Hematopoietic multipotent progenitor cell treated with erythropoietin and hydrocortisone succinate and interleukin-3 and kit ligand, for 8 days (in vitro differentiated cells): Measurements from ENCODE around the gene RUFY1.
A peak's percentile ranks its signal among the peaks of the same experiment; 100 is the strongest.
"Not testable (repeated sequence)": the region's sequence is repeated elsewhere in the genome, so short reads cannot be mapped to it uniquely, and the experiment has no call there.

Source experiments
- DNase-seq: peaks from one replicate; pipeline ENCODE4 v3.0.0-alpha.2; 2015

RUFY1 gene

GRCh38 chr5:179623906-179624741 lies 73.8 kb downstream of the RUFY1 start:
- peak; percentile 72 for DNase-seq

- peak; percentile 46 for DNase-seq
These were observed 74.5 kb downstream of the RUFY1 start for GRCh38 chr5:179624841-179625271.

- not testable (repeated sequence) for DNase-seq
These were observed 83.4 kb downstream of the RUFY1 start for GRCh38 chr5:179633501-179634369.

GRCh38 chr5:179634370-179635172 lies 84.2 kb downstream of the RUFY1 start:
- DNase-seq: not testable (repeated sequence)

GRCh38 chr5:179639296-179639695 lies 88.9 kb downstream of the RUFY1 start:
- DNase-seq: not testable (repeated sequence)

- not testable (repeated sequence) for DNase-seq
These were observed 91.4 kb downstream of the RUFY1 start for GRCh38 chr5:179641745-179642144.

- DNase-seq: not testable (repeated sequence)
These were observed 92.3 kb downstream of the RUFY1 start for GRCh38 chr5:179642626-179643025.

GRCh38 chr5:179643141-179643920 lies 93.0 kb downstream of the RUFY1 start:
- DNase-seq: not testable (repeated sequence)

GRCh38 chr5:179644766-179645165 lies 94.4 kb downstream of the RUFY1 start:
- not testable (repeated sequence) for DNase-seq

GRCh38 chr5:179648410-179648809 lies 98.1 kb downstream of the RUFY1 start:
- no peak for DNase-seq

GRCh38 chr5:179649166-179649703 lies 98.9 kb downstream of the RUFY1 start:
- not testable (repeated sequence) for DNase-seq

GRCh38 chr5:179650245-179650644 lies 99.9 kb downstream of the RUFY1 start:
- DNase-seq: not testable (repeated sequence)

GRCh38 chr5:179653135-179653534 lies 102.8 kb downstream of the RUFY1 start:
- DNase-seq: not testable (repeated sequence)

- not testable (repeated sequence) for DNase-seq
These were observed 107.2 kb downstream of the RUFY1 start for GRCh38 chr5:179657302-179658178.

- peak; percentile 32 for DNase-seq
These were observed 108.0 kb downstream of the RUFY1 start for GRCh38 chr5:179658179-179658856.
